ENCODE measurements around the gene CORO7.
"Not testable (repeated sequence)": the region's sequence is repeated elsewhere in the genome, so short reads cannot be mapped to it uniquely, and the experiment has no call there.

CORO7 gene

GRCh38 chr16:4401094-4401501, 15.3 kb downstream of the CORO7 start:
- H3K27ac ChIP-seq: no peak overlapping the region
- TF ChIP-seq ZFX (IDR thresholded peaks at IDR 0.05) (no peak), CTCF (conservative IDR thresholded peaks at IDR 0.05) (no peak)

GRCh38 chr16:4399001-4399730, 17.2 kb downstream of the CORO7 start:
- H3K27ac ChIP-seq: no peak overlapping the region
- TF ChIP-seq CTCF (conservative IDR thresholded peaks at IDR 0.05) (no peak), ZFX (IDR thresholded peaks at IDR 0.05) (no peak)

GRCh38 chr16:4395055-4395726, 21.2 kb downstream of the CORO7 start:
- H3K27ac ChIP-seq: no peak overlapping the region
- TF ChIP-seq CTCF (conservative IDR thresholded peaks at IDR 0.05) (no peak), ZFX (IDR thresholded peaks at IDR 0.05) (no peak)

- not testable (repeated sequence) for H3K27ac ChIP-seq
Observed at GRCh38 chr16:4393850-4394249, 22.5 kb downstream of the CORO7 start.

- no peak overlapping the region for H3K27ac ChIP-seq
- TF ChIP-seq CTCF (conservative IDR thresholded peaks at IDR 0.05) (no peak), ZFX (IDR thresholded peaks at IDR 0.05) (no peak)
Observed at GRCh38 chr16:4393240-4393600, 23.2 kb downstream of the CORO7 start.

- no peak overlapping the region for H3K27ac ChIP-seq
- TF ChIP-seq ZFX (IDR thresholded peaks at IDR 0.05) (no peak), CTCF (conservative IDR thresholded peaks at IDR 0.05) (no peak)
Observed at GRCh38 chr16:4392382-4393239, 23.8 kb downstream of the CORO7 start.

- H3K27ac ChIP-seq: no peak overlapping the region
Observed at GRCh38 chr16:4391631-4392381, 24.6 kb downstream of the CORO7 start.

More at GRCh38 chr16:4391631-4392381, 24.6 kb downstream of the CORO7 start:
- TF ChIP-seq ZFX (IDR thresholded peaks at IDR 0.05): no peak
- no peak for TF ChIP-seq CTCF (conservative IDR thresholded peaks at IDR 0.05)
